Measurements from ENCODE around the gene DCTN4. TPM values are rescaled to one million over a fixed set of nuclear protein-coding genes. Genes with fewer than 3 reads are reported as not detected.

Gene DCTN4
- total and polyA plus RNA-seq, 2 experiments from 2014 or later: 15.4 to 41.8 TPM

GRCh38 chr5:150789450-150789849 is 30.6 kb upstream of the DCTN4 start:
- Histone ChIP-seq H3K4me3 (no peak overlapping the region), H3K27me3 (ENCODE audit: insufficient read depth) (no peaks in the 10 kb centered on the region), H3F3A (replicated peaks; ENCODE audit: low read depth) (no peaks in the 10 kb centered on the region), H3K36me3 (ENCODE audit: insufficient read depth) (0 out of 2 replicates have a peak, but pooled peaks cover 2% of the 10 kb centered on the region), H3K27ac (ENCODE audit: low read depth) (no peak overlapping the region), H4K20me1 (replicated peaks; ENCODE audit: insufficient read depth) (peaks cover 3% of the 10 kb centered on the region; the same call in 1 of the 2 replicates), H3K9me2 (ENCODE audit: insufficient read depth) (no peaks in the 10 kb centered on the region), H3K79me2 (replicated peaks; ENCODE audit: insufficient read depth) (peaks cover 17% of the 10 kb centered on the region; the same call in 1 of the 2 replicates), H3K4me1 (ENCODE audit: insufficient read depth) (0 out of 2 replicates have a peak, but pooled peaks cover 5% of the 10 kb centered on the region), H2AFZ (no peak overlapping the region), H3K4me2 (no peak overlapping the region)
- no peak for TF ChIP-seq ZNF331 (CRISPR knock-in tag; IDR thresholded peaks at IDR 0.05; ENCODE audit: low read depth)
- no peak for TF ChIP-seq STAT1 (IDR thresholded peaks at IDR 0.05; ENCODE audit: unreplicated experiment)
- TF ChIP-seq JUNB (IDR thresholded peaks at IDR 0.05; ENCODE audit: unreplicated experiment): no peak
- no peak for TF ChIP-seq REST (IDR thresholded peaks at IDR 0.05; ENCODE audit: unreplicated experiment)
- no peak for TF ChIP-seq ZNF114 (CRISPR knock-in tag; IDR thresholded peaks at IDR 0.05)
- TF ChIP-seq NANOG (IDR thresholded peaks at IDR 0.05; ENCODE audit: borderline replicate concordance): no peak
- TF ChIP-seq POLR2AphosphoS5 (IDR thresholded peaks at IDR 0.05; ENCODE audit: low read depth): no peak
- no peak for TF ChIP-seq CTCF (conservative IDR thresholded peaks at IDR 0.05; ENCODE audit: low read depth in 2 of 2)
- no peak for TF ChIP-seq CREB1 (CRISPR knock-in tag; IDR thresholded peaks at IDR 0.05; ENCODE audit: low read depth)
- TF ChIP-seq, protein P1, sequence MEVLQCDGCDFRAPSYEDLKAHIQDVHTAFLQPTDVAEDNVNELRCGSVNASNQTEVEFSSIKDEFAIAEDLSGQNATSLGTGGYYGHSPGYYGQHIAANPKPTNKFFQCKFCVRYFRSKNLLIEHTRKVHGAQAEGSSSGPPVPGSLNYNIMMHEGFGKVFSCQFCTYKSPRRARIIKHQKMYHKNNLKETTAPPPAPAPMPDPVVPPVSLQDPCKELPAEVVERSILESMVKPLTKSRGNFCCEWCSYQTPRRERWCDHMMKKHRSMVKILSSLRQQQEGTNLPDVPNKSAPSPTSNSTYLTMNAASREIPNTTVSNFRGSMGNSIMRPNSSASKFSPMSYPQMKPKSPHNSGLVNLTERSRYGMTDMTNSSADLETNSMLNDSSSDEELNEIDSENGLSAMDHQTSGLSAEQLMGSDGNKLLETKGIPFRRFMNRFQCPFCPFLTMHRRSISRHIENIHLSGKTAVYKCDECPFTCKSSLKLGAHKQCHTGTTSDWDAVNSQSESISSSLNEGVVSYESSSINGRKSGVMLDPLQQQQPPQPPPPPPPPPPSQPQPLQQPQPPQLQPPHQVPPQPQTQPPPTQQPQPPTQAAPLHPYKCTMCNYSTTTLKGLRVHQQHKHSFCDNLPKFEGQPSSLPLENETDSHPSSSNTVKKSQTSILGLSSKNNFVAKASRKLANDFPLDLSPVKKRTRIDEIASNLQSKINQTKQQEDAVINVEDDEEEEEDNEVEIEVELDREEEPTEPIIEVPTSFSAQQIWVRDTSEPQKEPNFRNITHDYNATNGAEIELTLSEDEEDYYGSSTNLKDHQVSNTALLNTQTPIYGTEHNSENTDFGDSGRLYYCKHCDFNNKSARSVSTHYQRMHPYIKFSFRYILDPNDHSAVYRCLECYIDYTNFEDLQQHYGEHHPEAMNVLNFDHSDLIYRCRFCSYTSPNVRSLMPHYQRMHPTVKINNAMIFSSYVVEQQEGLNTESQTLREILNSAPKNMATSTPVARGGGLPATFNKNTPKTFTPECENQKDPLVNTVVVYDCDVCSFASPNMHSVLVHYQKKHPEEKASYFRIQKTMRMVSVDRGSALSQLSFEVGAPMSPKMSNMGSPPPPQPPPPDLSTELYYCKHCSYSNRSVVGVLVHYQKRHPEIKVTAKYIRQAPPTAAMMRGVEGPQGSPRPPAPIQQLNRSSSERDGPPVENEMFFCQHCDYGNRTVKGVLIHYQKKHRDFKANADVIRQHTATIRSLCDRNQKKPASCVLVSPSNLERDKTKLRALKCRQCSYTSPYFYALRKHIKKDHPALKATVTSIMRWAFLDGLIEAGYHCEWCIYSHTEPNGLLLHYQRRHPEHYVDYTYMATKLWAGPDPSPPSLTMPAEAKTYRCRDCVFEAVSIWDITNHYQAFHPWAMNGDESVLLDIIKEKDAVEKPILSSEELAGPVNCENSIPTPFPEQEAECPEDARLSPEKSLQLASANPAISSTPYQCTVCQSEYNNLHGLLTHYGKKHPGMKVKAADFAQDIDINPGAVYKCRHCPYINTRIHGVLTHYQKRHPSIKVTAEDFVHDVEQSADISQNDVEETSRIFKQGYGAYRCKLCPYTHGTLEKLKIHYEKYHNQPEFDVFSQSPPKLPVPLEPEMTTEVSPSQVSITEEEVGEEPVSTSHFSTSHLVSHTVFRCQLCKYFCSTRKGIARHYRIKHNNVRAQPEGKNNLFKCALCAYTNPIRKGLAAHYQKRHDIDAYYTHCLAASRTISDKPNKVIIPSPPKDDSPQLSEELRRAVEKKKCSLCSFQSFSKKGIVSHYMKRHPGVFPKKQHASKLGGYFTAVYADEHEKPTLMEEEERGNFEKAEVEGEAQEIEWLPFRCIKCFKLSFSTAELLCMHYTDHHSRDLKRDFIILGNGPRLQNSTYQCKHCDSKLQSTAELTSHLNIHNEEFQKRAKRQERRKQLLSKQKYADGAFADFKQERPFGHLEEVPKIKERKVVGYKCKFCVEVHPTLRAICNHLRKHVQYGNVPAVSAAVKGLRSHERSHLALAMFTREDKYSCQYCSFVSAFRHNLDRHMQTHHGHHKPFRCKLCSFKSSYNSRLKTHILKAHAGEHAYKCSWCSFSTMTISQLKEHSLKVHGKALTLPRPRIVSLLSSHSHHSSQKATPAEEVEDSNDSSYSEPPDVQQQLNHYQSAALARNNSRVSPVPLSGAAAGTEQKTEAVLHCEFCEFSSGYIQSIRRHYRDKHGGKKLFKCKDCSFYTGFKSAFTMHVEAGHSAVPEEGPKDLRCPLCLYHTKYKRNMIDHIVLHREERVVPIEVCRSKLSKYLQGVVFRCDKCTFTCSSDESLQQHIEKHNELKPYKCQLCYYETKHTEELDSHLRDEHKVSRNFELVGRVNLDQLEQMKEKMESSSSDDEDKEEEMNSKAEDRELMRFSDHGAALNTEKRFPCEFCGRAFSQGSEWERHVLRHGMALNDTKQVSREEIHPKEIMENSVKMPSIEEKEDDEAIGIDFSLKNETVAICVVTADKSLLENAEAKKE (CRISPR knock-in tag; IDR thresholded peaks at IDR 0.05): no peak
- Mint-ChIP-seq H3K27ac (no peak overlapping the region), H3K4me1 (peaks cover 14% of the 10 kb centered on the region; the same call in 2 of the 3 replicates), H3K9me3 (peaks cover 6% of the 10 kb centered on the region; the same call in 2 of the 3 replicates), H3K27me3 (ENCODE audit: insufficient read depth, low read depth, poor library complexity) (peaks cover 2% of the 10 kb centered on the region), H3K36me3 (ENCODE audit: low read depth) (peaks cover 7% of the 10 kb centered on the region; the same call in 2 of the 3 replicates), H3K4me3 (no peak overlapping the region)
- ATAC-seq (peak; percentile 59), DNase-seq (ENCODE audit: low spot score) (no peak)
